SHP77 (cell line): ENCODE data around the gene METTL27.
"Not testable (repeated sequence)": the region's sequence is repeated elsewhere in the genome, so short reads cannot be mapped to it uniquely, and the experiment has no call there.

ENCODE experiments used
- DNase-seq, 2 experiments: peaks; one replicate each; lab custom pipeline; 2025; lab: John Stamatoyannopoulos, UW

Gene METTL27

GRCh38 chr7:73842067-73842976 lies at the start of gene METTL27:
Gene METTL27 (minus strand): TSS chr7:73842516. CDS start chr7:73842140, 376 bp downstream.
- DNase-seq = peak; percentile 68 to 86

GRCh38 chr7:73891178-73891885 lies 49.0 kb upstream of the METTL27 start:
- DNase-seq = no peak

- DNase-seq = no peak
These were observed 48.3 kb upstream of the METTL27 start for GRCh38 chr7:73890555-73891147.

- no peak for DNase-seq
These were observed 46.6 kb upstream of the METTL27 start for GRCh38 chr7:73888959-73889358.

- no peak for DNase-seq
These were observed 45.4 kb upstream of the METTL27 start for GRCh38 chr7:73887762-73888161.

GRCh38 chr7:73885975-73886798 lies 43.9 kb upstream of the METTL27 start:
- no peak for DNase-seq

GRCh38 chr7:73885433-73885974 lies 43.2 kb upstream of the METTL27 start:
- no peak for DNase-seq

- not testable (repeated sequence) for DNase-seq
These were observed 42.6 kb upstream of the METTL27 start for GRCh38 chr7:73884867-73885422.

GRCh38 chr7:73882047-73882402 lies 39.7 kb upstream of the METTL27 start:
- DNase-seq = no peak

GRCh38 chr7:73881352-73882046 lies 39.2 kb upstream of the METTL27 start:
- DNase-seq = no peak

- DNase-seq = no peak
These were observed 38.5 kb upstream of the METTL27 start for GRCh38 chr7:73880755-73881328.

- no peak for DNase-seq
These were observed 37.8 kb upstream of the METTL27 start for GRCh38 chr7:73879977-73880681.

- no peak for DNase-seq
These were observed 34.7 kb upstream of the METTL27 start for GRCh38 chr7:73876973-73877372.

- DNase-seq = no peak
These were observed 34.0 kb upstream of the METTL27 start for GRCh38 chr7:73876361-73876760.

- DNase-seq = no peak
These were observed 30.0 kb upstream of the METTL27 start for GRCh38 chr7:73872056-73872908.

- no peak for DNase-seq
These were observed 29.1 kb upstream of the METTL27 start for GRCh38 chr7:73871163-73872011.

GRCh38 chr7:73870041-73870492 lies 27.8 kb upstream of the METTL27 start:
- peak in 1 of 2 experiments; percentile 14 for DNase-seq
